Hepatocyte (in vitro differentiated cells): ENCODE measurements around the gene NCF4.

Source experiments
- EZH2phosphoT487 ChIP-seq: fragments of 200-600 bp; sonication (generic); IDR thresholded peaks from one replicate; pipeline ENCODE4 v1.6.1; 2018; ENCODE audit warnings: antibody characterized with exemption, mild to moderate bottlenecking, low read depth, moderate library complexity; ENCODE audit not compliant: unreplicated experiment, severe bottlenecking
- TF ChIP-seq, protein P1 (sequence below): fragments of 200-600 bp; sonication (generic); IDR thresholded peaks from 2 replicates; pipeline ENCODE4 v1.5.1; 2016; ENCODE audit warnings: antibody characterized with exemption, mild to moderate bottlenecking; ENCODE audit not compliant: poor library complexity

GRCh38 chr22:36875741-36876140, 14.9 kb downstream of the NCF4 start:
- TF ChIP-seq, protein P1, sequence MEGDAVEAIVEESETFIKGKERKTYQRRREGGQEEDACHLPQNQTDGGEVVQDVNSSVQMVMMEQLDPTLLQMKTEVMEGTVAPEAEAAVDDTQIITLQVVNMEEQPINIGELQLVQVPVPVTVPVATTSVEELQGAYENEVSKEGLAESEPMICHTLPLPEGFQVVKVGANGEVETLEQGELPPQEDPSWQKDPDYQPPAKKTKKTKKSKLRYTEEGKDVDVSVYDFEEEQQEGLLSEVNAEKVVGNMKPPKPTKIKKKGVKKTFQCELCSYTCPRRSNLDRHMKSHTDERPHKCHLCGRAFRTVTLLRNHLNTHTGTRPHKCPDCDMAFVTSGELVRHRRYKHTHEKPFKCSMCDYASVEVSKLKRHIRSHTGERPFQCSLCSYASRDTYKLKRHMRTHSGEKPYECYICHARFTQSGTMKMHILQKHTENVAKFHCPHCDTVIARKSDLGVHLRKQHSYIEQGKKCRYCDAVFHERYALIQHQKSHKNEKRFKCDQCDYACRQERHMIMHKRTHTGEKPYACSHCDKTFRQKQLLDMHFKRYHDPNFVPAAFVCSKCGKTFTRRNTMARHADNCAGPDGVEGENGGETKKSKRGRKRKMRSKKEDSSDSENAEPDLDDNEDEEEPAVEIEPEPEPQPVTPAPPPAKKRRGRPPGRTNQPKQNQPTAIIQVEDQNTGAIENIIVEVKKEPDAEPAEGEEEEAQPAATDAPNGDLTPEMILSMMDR, result no peak
- TF ChIP-seq EZH2phosphoT487, result no peak
